ENCODE measurements around the gene OPCML.

Gene OPCML

DNA sequence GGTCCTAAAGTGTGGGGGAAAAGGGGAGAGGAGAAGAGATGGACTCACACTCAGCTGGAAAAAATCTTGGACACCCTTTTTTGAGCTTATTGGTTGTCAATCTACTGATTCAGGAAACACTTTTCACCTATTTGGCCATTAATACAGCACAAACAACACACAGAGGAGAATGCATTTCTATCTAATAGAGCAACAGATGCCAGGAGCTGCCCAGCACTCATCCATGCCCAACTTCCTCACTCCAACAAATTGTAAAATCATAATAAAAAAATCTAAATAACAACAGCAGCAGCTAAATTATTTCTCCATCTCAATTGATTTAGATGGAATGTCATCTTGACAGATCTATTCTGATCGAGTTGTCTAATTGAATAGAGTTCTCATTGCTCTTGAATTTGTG is 628.2 kb downstream of the OPCML start:
- H3K36me3 ChIP-seq = no peaks in the 10 kb centered on the region
- TF ChIP-seq, protein P1, sequence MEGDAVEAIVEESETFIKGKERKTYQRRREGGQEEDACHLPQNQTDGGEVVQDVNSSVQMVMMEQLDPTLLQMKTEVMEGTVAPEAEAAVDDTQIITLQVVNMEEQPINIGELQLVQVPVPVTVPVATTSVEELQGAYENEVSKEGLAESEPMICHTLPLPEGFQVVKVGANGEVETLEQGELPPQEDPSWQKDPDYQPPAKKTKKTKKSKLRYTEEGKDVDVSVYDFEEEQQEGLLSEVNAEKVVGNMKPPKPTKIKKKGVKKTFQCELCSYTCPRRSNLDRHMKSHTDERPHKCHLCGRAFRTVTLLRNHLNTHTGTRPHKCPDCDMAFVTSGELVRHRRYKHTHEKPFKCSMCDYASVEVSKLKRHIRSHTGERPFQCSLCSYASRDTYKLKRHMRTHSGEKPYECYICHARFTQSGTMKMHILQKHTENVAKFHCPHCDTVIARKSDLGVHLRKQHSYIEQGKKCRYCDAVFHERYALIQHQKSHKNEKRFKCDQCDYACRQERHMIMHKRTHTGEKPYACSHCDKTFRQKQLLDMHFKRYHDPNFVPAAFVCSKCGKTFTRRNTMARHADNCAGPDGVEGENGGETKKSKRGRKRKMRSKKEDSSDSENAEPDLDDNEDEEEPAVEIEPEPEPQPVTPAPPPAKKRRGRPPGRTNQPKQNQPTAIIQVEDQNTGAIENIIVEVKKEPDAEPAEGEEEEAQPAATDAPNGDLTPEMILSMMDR (IDR thresholded peaks at IDR 0.05; ENCODE audit: low read depth, low read length) = no peak
- H3K4me3 ChIP-seq (ENCODE audit: low read depth, low read length) = no peak overlapping the region
- no peak for DNase-seq
- no peaks in the 10 kb centered on the region for H3K27me3 ChIP-seq (ENCODE audit: insufficient read depth, low read depth, severe bottlenecking)
- H3K9me3 ChIP-seq (ENCODE audit: severe bottlenecking) = no peaks in the 10 kb centered on the region
- no peak overlapping the region for H3K27ac ChIP-seq

DNA sequence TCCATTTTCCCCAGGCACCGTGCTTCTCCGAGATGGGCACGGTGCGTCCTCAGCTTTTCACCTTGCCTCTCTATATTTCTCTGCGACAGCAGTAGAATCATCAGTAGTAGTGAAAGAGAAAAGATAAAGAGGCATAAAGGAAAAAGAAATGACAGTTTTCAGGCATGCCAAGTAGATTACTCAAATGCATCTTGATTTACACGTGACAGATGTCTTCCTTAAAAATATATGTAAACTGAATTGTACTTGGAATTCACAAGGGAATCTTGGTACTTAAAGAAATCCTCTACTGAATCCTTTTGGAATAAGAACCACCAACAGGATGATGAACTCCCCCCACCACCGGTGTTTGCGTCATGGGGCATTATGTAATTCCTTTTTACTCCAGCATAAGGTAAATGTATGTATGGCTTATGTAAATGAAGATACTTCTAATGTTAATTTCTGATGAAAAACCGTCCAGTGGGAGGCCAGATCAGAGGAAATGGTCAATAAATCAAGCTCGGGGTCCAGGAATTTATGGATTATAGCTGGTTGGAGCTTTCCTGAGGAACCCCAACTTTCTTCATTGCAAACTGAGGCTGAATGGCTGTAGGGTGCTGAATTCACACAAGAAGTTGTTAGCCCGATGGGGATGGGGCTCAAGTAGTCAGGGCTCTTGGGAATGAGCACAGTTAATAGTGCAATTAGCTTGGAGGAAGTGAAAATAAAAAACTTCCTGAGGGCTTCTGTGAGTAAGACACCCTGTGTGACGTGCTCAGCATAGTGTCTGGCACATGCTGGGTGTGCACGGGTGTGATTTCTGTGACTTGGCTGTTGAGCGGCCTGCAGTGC is 630.4 kb downstream of the OPCML start:
- no peaks in the 10 kb centered on the region for H3K27me3 ChIP-seq (ENCODE audit: insufficient read depth, low read depth, severe bottlenecking)
- TF ChIP-seq, protein P1 (IDR thresholded peaks at IDR 0.05; ENCODE audit: low read depth, low read length) = no peak
- no peaks in the 10 kb centered on the region for H3K36me3 ChIP-seq
- no peaks in the 10 kb centered on the region for H3K9me3 ChIP-seq (ENCODE audit: severe bottlenecking)
- H3K4me3 ChIP-seq (ENCODE audit: low read depth, low read length) = no peak overlapping the region
- DNase-seq = no peak
- no peak overlapping the region for H3K27ac ChIP-seq

DNA sequence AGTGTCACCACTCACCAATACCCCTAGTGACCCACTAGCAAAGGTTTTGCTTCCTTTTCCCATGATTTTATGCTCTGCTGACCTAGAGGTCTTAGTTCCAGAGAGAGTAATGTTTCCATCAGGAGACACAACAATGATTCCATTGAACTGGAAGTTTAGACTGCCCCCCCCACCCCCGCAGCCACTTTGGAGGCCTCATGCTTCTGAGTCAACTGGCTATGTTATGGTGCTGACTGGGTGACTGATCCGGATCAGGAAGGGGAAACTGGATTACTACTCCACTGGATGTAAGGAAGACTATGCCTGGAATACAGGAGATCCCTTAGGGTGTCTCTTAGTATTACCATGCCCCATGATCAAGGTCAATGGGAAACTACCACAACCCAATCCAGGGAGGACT is 633.6 kb downstream of the OPCML start:
- Histone ChIP-seq H3K36me3 (no peaks in the 10 kb centered on the region), H3K9me3 (ENCODE audit: severe bottlenecking) (no peaks in the 10 kb centered on the region), H3K4me3 (ENCODE audit: low read depth, low read length) (no peak overlapping the region), H3K27me3 (ENCODE audit: insufficient read depth, low read depth, severe bottlenecking) (no peaks in the 10 kb centered on the region), H3K27ac (no peak overlapping the region)
- TF ChIP-seq, protein P1 (IDR thresholded peaks at IDR 0.05; ENCODE audit: low read depth, low read length) = no peak
- no peak for DNase-seq

DNA sequence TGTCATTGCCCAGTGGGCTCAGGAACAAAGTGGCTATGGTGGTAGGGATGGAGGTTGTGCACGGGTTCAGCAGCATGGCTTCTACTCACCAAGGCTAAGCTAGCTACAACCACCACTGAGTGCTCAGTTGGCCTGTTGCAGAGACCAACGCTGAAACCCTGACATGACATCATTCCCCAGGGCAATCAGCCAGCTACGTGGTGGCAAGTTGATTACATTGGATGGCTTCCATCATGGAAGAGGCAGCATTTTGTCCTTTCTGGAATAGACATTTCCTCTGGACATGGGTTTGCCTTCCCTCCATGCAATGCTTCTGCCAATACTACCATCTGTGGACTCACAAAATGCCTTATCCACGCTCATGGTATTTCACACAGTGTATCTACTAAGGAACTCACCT is 634.3 kb downstream of the OPCML start:
- Histone ChIP-seq H3K27ac (no peak overlapping the region), H3K4me3 (ENCODE audit: low read depth, low read length) (no peak overlapping the region), H3K9me3 (ENCODE audit: severe bottlenecking) (no peaks in the 10 kb centered on the region), H3K27me3 (ENCODE audit: insufficient read depth, low read depth, severe bottlenecking) (no peaks in the 10 kb centered on the region), H3K36me3 (no peaks in the 10 kb centered on the region)
- DNase-seq = no peak
- TF ChIP-seq, protein P1 (IDR thresholded peaks at IDR 0.05; ENCODE audit: low read depth, low read length) = no peak

DNA sequence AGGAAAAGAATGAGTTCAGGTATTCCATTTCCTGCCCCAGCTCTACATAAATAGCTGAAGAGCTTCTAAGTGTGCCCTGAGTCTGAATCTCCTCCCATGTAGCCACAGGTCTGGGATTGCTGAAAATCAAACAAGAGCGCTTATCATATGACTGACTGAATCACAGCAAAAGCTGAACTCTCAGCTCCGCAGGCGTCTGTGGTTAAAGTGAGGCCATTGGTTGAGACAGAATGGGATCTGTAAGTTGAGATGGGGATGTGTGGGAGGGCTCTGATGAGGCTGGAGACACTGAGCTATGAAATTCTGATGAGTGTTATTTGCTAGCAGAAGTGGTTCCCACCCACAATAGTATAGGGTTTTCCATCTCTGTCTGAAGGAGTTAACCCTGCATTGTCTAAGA is 637.0 kb downstream of the OPCML start:
- TF ChIP-seq, protein P1 (IDR thresholded peaks at IDR 0.05; ENCODE audit: low read depth, low read length) = no peak
- DNase-seq = no peak
- Histone ChIP-seq H3K9me3 (ENCODE audit: severe bottlenecking) (no peaks in the 10 kb centered on the region), H3K27ac (no peak overlapping the region), H3K36me3 (no peaks in the 10 kb centered on the region), H3K4me3 (ENCODE audit: low read depth, low read length) (no peak overlapping the region), H3K27me3 (ENCODE audit: insufficient read depth, low read depth, severe bottlenecking) (no peaks in the 10 kb centered on the region)

DNA sequence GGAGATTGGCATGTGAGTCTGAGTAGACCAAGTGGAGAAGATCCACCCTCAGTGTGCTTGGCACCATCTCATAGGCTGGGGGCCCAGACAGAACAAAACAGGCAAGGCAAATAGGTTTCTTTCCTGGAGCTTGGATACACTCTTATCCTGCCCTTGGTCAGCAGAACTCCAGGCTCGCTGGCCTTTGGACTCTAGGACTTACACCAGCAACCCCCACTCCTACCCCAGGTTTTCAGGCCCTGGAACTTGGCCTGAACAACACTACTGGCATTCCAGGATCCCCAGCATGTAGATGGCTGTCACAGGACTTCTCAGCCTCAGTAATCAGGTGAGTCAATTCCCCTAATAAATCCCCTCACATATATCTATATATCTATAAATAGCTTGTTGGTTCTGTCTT is 637.7 kb downstream of the OPCML start:
- no peak for DNase-seq
- Histone ChIP-seq H3K4me3 (ENCODE audit: low read depth, low read length) (no peak overlapping the region), H3K36me3 (no peaks in the 10 kb centered on the region), H3K27ac (no peak overlapping the region), H3K27me3 (ENCODE audit: insufficient read depth, low read depth, severe bottlenecking) (no peaks in the 10 kb centered on the region), H3K9me3 (ENCODE audit: severe bottlenecking) (no peaks in the 10 kb centered on the region)
- TF ChIP-seq, protein P1 (IDR thresholded peaks at IDR 0.05; ENCODE audit: low read depth, low read length) = no peak

Measured in WERI-Rb-1 (cell line).